Endothelial cell of umbilical vein (primary cell): ENCODE measurements around the gene STXBP5.

ENCODE experiments used
- EZH2 ChIP-seq: IDR thresholded peaks from 2 replicates; pipeline ENCODE4 v1.6.1; 2012; ENCODE audit warnings: borderline replicate concordance, low read depth, mild to moderate bottlenecking, moderate library complexity, low read length, inconsistent platforms; ENCODE audit not compliant: severe bottlenecking
- MYC ChIP-seq: IDR thresholded peaks from one replicate; pipeline ENCODE4 v1.6.1; 2011; ENCODE audit warnings: mild to moderate bottlenecking, low read depth, low read length
- POLR2A ChIP-seq: IDR thresholded peaks from 2 replicates; pipeline ENCODE4 v1.6.1; 2012; ENCODE audit warnings: low read depth, mild to moderate bottlenecking, control low read depth, low read length
- POLR2AphosphoS5 ChIP-seq: IDR thresholded peaks from 2 replicates; pipeline ENCODE4 v1.6.1; 2012; ENCODE audit warnings: low read depth, mild to moderate bottlenecking, control low read depth, low read length, moderate library complexity; ENCODE audit not compliant: insufficient read depth
- TF ChIP-seq, protein P1 (sequence below), 2 donors: IDR thresholded peaks; 1 replicate in 1 of 2; 2 replicates in 1 of 2; pipeline ENCODE4 v1.5.1; 2011; ENCODE audit warnings: low read length in 2 of 2, mild to moderate bottlenecking in 2 of 2, moderate library complexity in 2 of 2, control low read depth in 1 of 2, inconsistent platforms in 1 of 2, low read depth in 1 of 2; ENCODE audit not compliant: insufficient read depth in 1 of 2; ENCODE audit errors: extremely low read depth in 1 of 2
- TF ChIP-seq, protein P2 (sequence below): IDR thresholded peaks from 2 replicates; pipeline ENCODE4 v1.6.1; 2011; ENCODE audit not compliant: insufficient read depth, insufficient read length

DNA sequence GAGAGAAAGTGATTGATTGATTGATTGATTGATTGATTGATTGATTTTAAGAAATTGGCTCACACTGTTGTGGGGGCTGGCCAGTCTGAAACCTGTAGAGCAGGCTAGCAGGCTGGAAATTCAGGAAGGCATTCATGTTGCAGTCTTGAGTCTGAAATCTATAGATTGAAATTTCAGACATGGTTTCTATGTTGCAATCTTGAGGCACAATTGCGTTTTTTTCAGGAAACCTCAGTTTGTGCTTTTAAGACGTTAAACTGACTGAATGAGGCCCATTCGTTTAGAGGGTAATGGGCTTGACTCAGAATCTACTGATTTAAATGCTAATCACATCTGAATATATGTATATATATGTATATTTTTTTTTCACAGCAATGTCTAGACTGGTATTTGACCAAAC is 106.3 kb downstream of the STXBP5 start:
- TF ChIP-seq POLR2AphosphoS5, result no peak
- TF ChIP-seq, protein P1, sequence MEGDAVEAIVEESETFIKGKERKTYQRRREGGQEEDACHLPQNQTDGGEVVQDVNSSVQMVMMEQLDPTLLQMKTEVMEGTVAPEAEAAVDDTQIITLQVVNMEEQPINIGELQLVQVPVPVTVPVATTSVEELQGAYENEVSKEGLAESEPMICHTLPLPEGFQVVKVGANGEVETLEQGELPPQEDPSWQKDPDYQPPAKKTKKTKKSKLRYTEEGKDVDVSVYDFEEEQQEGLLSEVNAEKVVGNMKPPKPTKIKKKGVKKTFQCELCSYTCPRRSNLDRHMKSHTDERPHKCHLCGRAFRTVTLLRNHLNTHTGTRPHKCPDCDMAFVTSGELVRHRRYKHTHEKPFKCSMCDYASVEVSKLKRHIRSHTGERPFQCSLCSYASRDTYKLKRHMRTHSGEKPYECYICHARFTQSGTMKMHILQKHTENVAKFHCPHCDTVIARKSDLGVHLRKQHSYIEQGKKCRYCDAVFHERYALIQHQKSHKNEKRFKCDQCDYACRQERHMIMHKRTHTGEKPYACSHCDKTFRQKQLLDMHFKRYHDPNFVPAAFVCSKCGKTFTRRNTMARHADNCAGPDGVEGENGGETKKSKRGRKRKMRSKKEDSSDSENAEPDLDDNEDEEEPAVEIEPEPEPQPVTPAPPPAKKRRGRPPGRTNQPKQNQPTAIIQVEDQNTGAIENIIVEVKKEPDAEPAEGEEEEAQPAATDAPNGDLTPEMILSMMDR (IDR thresholded peaks at IDR 0.05; ENCODE audit: extremely low read depth in 1 of 2, insufficient read depth in 1 of 2, low read depth in 1 of 2, low read length in 2 of 2), result no peak
- no peak for TF ChIP-seq EZH2
- no peak for TF ChIP-seq POLR2A
- TF ChIP-seq, protein P2, sequence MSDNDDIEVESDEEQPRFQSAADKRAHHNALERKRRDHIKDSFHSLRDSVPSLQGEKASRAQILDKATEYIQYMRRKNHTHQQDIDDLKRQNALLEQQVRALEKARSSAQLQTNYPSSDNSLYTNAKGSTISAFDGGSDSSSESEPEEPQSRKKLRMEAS, result no peak
- TF ChIP-seq MYC, result no peak
